ENCODE results near the gene SLC8A2.

SLC8A2 gene

GRCh38 chr19:47436712-47437401, 34.8 kb downstream of the SLC8A2 start:
- Histone ChIP-seq H3K9me3 (replicated peaks in 1 of 11) (peaks cover 0 to 15% (median 12%) of the 10 kb centered on the region in 11 experiments; a peak in 15 of 22 replicates), H3K9ac (no peak overlapping the region), H3K27ac (no peak overlapping the region), H3K4me1 (peaks cover 21 to 36% (median 29%) of the 10 kb centered on the region in 10 experiments), H3K27me3 (peaks cover 48 to 92% (median 76%) of the 10 kb centered on the region in 11 experiments), H3K4me2 (peak overlapping the region in 1 of 11 experiments; percentile 63; a peak in 1 of 22 replicates), H3K36me3 (no peaks in the 10 kb centered on the region), H3K4me3 (no peak overlapping the region), H4K20me1 (peaks cover 0 to 55% (median 15%) of the 10 kb centered on the region in 11 experiments; a peak in 9 of 22 replicates)
- no peak for TF ChIP-seq Cebpa-rat (IDR thresholded peaks at IDR 0.05)

GRCh38 chr19:47435883-47436417, 35.7 kb downstream of the SLC8A2 start:
- H4K20me1 ChIP-seq, result peaks cover 0 to 47% (median 12%) of the 10 kb centered on the region in 11 experiments; a peak in 9 of 22 replicates
- no peak overlapping the region for H3K4me3 ChIP-seq
- no peak overlapping the region for H3K9ac ChIP-seq
- peaks cover 0 to 21% (median 12%) of the 10 kb centered on the region in 11 experiments; a peak in 15 of 22 replicates for H3K9me3 ChIP-seq (replicated peaks in 1 of 11)
- H3K4me2 ChIP-seq, result peak overlapping the region; percentile 48 to 80 (median 65); a peak in 19 of 22 replicates
- no peak overlapping the region for H3K27ac ChIP-seq
- no peak for TF ChIP-seq Cebpa-rat (IDR thresholded peaks at IDR 0.05)
- H3K4me1 ChIP-seq, result peaks cover 21 to 36% (median 29%) of the 10 kb centered on the region in 10 experiments
- peaks cover 49 to 92% (median 76%) of the 10 kb centered on the region in 11 experiments for H3K27me3 ChIP-seq
- H3K36me3 ChIP-seq, result no peaks in the 10 kb centered on the region

- Histone ChIP-seq H3K4me1 (peaks cover 24 to 40% (median 33%) of the 10 kb centered on the region in 10 experiments), H3K9me3 (replicated peaks in 1 of 11) (peaks cover 0 to 21% (median 12%) of the 10 kb centered on the region in 11 experiments; a peak in 15 of 22 replicates), H3K4me2 (peak overlapping the region; percentile 48 to 80 (median 65)), H3K27ac (no peak overlapping the region), H3K9ac (no peak overlapping the region), H3K36me3 (no peaks in the 10 kb centered on the region), H3K4me3 (peak overlapping the region in 1 of 10 experiments; percentile 18; a peak in 2 of 20 replicates), H3K27me3 (peaks cover 49 to 92% (median 76%) of the 10 kb centered on the region in 11 experiments), H4K20me1 (peaks cover 0 to 39% (median 11%) of the 10 kb centered on the region in 11 experiments; a peak in 8 of 22 replicates)
- no peak for TF ChIP-seq Cebpa-rat (IDR thresholded peaks at IDR 0.05)
These were observed 36.5 kb downstream of the SLC8A2 start for GRCh38 chr19:47435196-47435595.

- H3K4me2 ChIP-seq, result no peak overlapping the region
- no peak for TF ChIP-seq Cebpa-rat (IDR thresholded peaks at IDR 0.05)
- H3K9me3 ChIP-seq (replicated peaks in 1 of 11), result peaks cover 0 to 21% (median 12%) of the 10 kb centered on the region in 11 experiments; a peak in 15 of 22 replicates
- H3K36me3 ChIP-seq, result no peaks in the 10 kb centered on the region
- H3K27me3 ChIP-seq, result peaks cover 45 to 92% (median 76%) of the 10 kb centered on the region in 11 experiments
- H4K20me1 ChIP-seq, result peaks cover 0 to 48% (median 20%) of the 10 kb centered on the region in 11 experiments; a peak in 9 of 22 replicates
- no peak overlapping the region for H3K4me3 ChIP-seq
- peaks cover 35 to 51% (median 44%) of the 10 kb centered on the region in 10 experiments for H3K4me1 ChIP-seq
- no peak overlapping the region for H3K27ac ChIP-seq
- no peak overlapping the region for H3K9ac ChIP-seq
These were observed 37.6 kb downstream of the SLC8A2 start for GRCh38 chr19:47434088-47434487.

- H3K27ac ChIP-seq, result no peak overlapping the region
- no peak overlapping the region for H3K4me3 ChIP-seq
- peaks cover 0 to 45% (median 20%) of the 10 kb centered on the region in 11 experiments; a peak in 9 of 22 replicates for H4K20me1 ChIP-seq
- no peaks in the 10 kb centered on the region for H3K36me3 ChIP-seq
- H3K27me3 ChIP-seq, result peaks cover 36 to 92% (median 73%) of the 10 kb centered on the region in 11 experiments
- no peak overlapping the region for H3K9ac ChIP-seq
- H3K4me1 ChIP-seq, result peaks cover 45 to 61% (median 54%) of the 10 kb centered on the region in 10 experiments
- TF ChIP-seq Cebpa-rat (IDR thresholded peaks at IDR 0.05), result no peak
- peak overlapping the region in 10 of 11 experiments; percentile 9 to 67 (median 27); a peak in 11 of 22 replicates for H3K4me2 ChIP-seq
- H3K9me3 ChIP-seq (replicated peaks in 1 of 11), result peaks cover 0 to 21% (median 12%) of the 10 kb centered on the region in 11 experiments; a peak in 15 of 22 replicates
These were observed 38.6 kb downstream of the SLC8A2 start for GRCh38 chr19:47433121-47433520.

GRCh38 chr19:47432499-47432898, 39.2 kb downstream of the SLC8A2 start:
- Histone ChIP-seq H3K9me3 (replicated peaks in 1 of 11) (peaks cover 0 to 21% (median 12%) of the 10 kb centered on the region in 11 experiments; a peak in 15 of 22 replicates), H3K27ac (no peak overlapping the region), H3K4me2 (peak overlapping the region; percentile 9 to 67 (median 29); a peak in 17 of 22 replicates), H3K4me3 (no peak overlapping the region), H3K4me1 (peaks cover 51 to 67% (median 60%) of the 10 kb centered on the region in 10 experiments), H4K20me1 (peaks cover 0 to 44% (median 20%) of the 10 kb centered on the region in 11 experiments; a peak in 13 of 22 replicates), H3K36me3 (no peaks in the 10 kb centered on the region), H3K27me3 (peaks cover 36 to 87% (median 68%) of the 10 kb centered on the region in 11 experiments), H3K9ac (no peak overlapping the region)
- TF ChIP-seq Cebpa-rat (IDR thresholded peaks at IDR 0.05), result no peak

GRCh38 chr19:47432091-47432490, 39.6 kb downstream of the SLC8A2 start:
- Histone ChIP-seq H3K9ac (no peak overlapping the region), H3K36me3 (no peaks in the 10 kb centered on the region), H3K27me3 (peaks cover 36 to 87% (median 66%) of the 10 kb centered on the region in 11 experiments), H3K27ac (no peak overlapping the region), H3K4me1 (peaks cover 52 to 69% (median 64%) of the 10 kb centered on the region in 10 experiments), H3K4me3 (no peak overlapping the region), H3K9me3 (replicated peaks in 1 of 11) (peaks cover 0 to 21% (median 12%) of the 10 kb centered on the region in 11 experiments; a peak in 15 of 22 replicates), H4K20me1 (peaks cover 0 to 44% (median 16%) of the 10 kb centered on the region in 11 experiments; a peak in 13 of 22 replicates), H3K4me2 (peak overlapping the region; percentile 9 to 67 (median 29); a peak in 15 of 22 replicates)
- no peak for TF ChIP-seq Cebpa-rat (IDR thresholded peaks at IDR 0.05)

- peaks cover 41 to 91% (median 74%) of the 10 kb centered on the region in 11 experiments for H3K27me3 ChIP-seq
- peak overlapping the region in 4 of 10 experiments; percentile 16 to 38 (median 26); a peak in 4 of 20 replicates for H3K4me3 ChIP-seq
- no peak for TF ChIP-seq Cebpa-rat (IDR thresholded peaks at IDR 0.05)
- 0 out of 22 replicates have a peak overlapping the region, but pooled peaks of 1 of the 11 experiments have one; percentile 14 for H3K9ac ChIP-seq
- H3K27ac ChIP-seq, result 0 out of 22 replicates have a peak overlapping the region, but pooled peaks of 1 of the 11 experiments have one; percentile 30
- H4K20me1 ChIP-seq, result peaks cover 0 to 44% (median 7%) of the 10 kb centered on the region in 11 experiments; a peak in 13 of 22 replicates
- peaks cover 45 to 56% (median 51%) of the 10 kb centered on the region in 10 experiments for H3K4me1 ChIP-seq
- H3K9me3 ChIP-seq (replicated peaks in 1 of 11), result peaks cover 0 to 21% (median 12%) of the 10 kb centered on the region in 11 experiments; a peak in 15 of 22 replicates
- no peaks in the 10 kb centered on the region for H3K36me3 ChIP-seq
- peak overlapping the region; percentile 77 to 99 (median 91) for H3K4me2 ChIP-seq
These were observed 41.5 kb downstream of the SLC8A2 start for GRCh38 chr19:47430041-47430802.
